Islet precursor cell (in vitro differentiated cells): ENCODE data around the gene ZNF292.
"Not testable (repeated sequence)": the region's sequence is repeated elsewhere in the genome, so short reads cannot be mapped to it uniquely, and the experiment has no call there.

Experiments
- DNase-seq: peaks from one replicate; pipeline ENCODE4 v3.0.0-alpha.2; 2018

Gene ZNF292

GRCh38 chr6:87154993-87155841 lies at the start of gene ZNF292:
TSS of gene ZNF292 (plus strand) at chr6:87155565. CDS start at chr6:87155592, 27 bp downstream.
- peak; percentile 98 for DNase-seq

GRCh38 chr6:87105823-87106222 lies 49.5 kb upstream of the ZNF292 start:
- DNase-seq, result no peak

- no peak for DNase-seq
Measured at GRCh38 chr6:87110636-87111035, 44.7 kb upstream of the ZNF292 start.

- DNase-seq, result no peak
Measured at GRCh38 chr6:87115402-87116135, 39.8 kb upstream of the ZNF292 start.

GRCh38 chr6:87116922-87117321 lies 38.4 kb upstream of the ZNF292 start:
- no peak for DNase-seq

GRCh38 chr6:87118054-87118453 lies 37.3 kb upstream of the ZNF292 start:
- peak; percentile 62 for DNase-seq

- no peak for DNase-seq
Measured at GRCh38 chr6:87122477-87122876, 32.9 kb upstream of the ZNF292 start.

GRCh38 chr6:87124074-87124473 lies 31.3 kb upstream of the ZNF292 start:
- no peak for DNase-seq

- DNase-seq, result no peak
Measured at GRCh38 chr6:87126501-87126900, 28.9 kb upstream of the ZNF292 start.

- DNase-seq, result no peak
Measured at GRCh38 chr6:87127737-87128136, 27.6 kb upstream of the ZNF292 start.

- no peak for DNase-seq
Measured at GRCh38 chr6:87136963-87137362, 18.4 kb upstream of the ZNF292 start.

GRCh38 chr6:87139236-87139635 lies 16.1 kb upstream of the ZNF292 start:
- DNase-seq, result no peak

GRCh38 chr6:87139927-87140326 lies 15.4 kb upstream of the ZNF292 start:
- not testable (repeated sequence) for DNase-seq

- no peak for DNase-seq
Measured at GRCh38 chr6:87146363-87146762, 9.0 kb upstream of the ZNF292 start.

GRCh38 chr6:87150406-87150805 lies 5.0 kb upstream of the ZNF292 start:
- DNase-seq, result no peak

- DNase-seq, result no peak
Measured at GRCh38 chr6:87151471-87151780, 3.9 kb upstream of the ZNF292 start.

GRCh38 chr6:87151781-87152525 lies 3.4 kb upstream of the ZNF292 start:
- DNase-seq, result peak; percentile 87

- no peak for DNase-seq
Measured at GRCh38 chr6:87152526-87152955, 2.8 kb upstream of the ZNF292 start.

GRCh38 chr6:87154641-87154992 lies 748 bp upstream of the ZNF292 start:
- DNase-seq, result no peak

- DNase-seq, result peak; percentile 93
Measured at GRCh38 chr6:87155842-87156815, 764 bp downstream of the ZNF292 start.

GRCh38 chr6:87157596-87157995 lies 2.2 kb downstream of the ZNF292 start:
- not testable (repeated sequence) for DNase-seq

- DNase-seq, result no peak
Measured at GRCh38 chr6:87161299-87161698, 5.9 kb downstream of the ZNF292 start.
